AG08396 (cell line): Measurements from ENCODE around the gene FOSB.

Experiments
- DNase-seq: peaks from one replicate; pipeline ENCODE4 v3.0.0; 2012; ENCODE audit warnings: low spot score, mixed read lengths

The FOSB gene

GRCh38 chr19:45485305-45486077, 17.7 kb downstream of the FOSB start:
- peak; percentile 89 for DNase-seq

GRCh38 chr19:45488708-45489107, 20.9 kb downstream of the FOSB start:
- no peak for DNase-seq

DNA sequence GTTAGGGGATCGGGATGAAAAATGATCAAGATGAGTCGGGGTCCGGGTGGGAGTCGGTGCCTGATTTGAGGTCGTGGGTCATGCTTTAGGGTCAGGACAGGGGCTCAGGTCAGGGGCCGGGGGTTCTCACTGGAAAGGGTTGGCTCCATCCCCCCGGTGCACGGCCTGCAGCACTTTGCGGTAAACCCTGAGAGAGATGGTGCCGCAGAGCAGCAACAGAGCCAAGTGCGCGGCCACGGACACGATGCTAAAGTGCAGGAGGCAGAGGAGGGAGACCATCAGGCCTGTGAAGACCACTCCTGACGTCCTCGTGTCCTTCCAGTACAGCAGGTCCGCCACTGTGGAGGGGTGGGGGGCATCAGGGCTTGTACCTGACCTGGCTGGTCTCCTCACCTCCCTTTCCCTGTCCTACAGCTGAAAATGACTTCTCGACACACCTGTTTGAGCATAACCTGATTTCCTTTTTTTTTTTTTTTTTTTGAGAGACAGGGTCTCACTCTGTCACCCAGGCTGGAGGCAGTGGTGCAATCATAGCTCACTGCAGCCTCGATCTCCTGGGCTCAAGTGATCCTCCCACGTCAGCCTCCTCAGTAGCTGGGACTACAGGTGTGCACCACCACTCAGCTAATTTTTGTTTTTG, 21.5 kb downstream of the FOSB start:
- no peak for DNase-seq

- DNase-seq, result no peak
Observed at GRCh38 chr19:45492137-45492626, 24.4 kb downstream of the FOSB start.

DNA sequence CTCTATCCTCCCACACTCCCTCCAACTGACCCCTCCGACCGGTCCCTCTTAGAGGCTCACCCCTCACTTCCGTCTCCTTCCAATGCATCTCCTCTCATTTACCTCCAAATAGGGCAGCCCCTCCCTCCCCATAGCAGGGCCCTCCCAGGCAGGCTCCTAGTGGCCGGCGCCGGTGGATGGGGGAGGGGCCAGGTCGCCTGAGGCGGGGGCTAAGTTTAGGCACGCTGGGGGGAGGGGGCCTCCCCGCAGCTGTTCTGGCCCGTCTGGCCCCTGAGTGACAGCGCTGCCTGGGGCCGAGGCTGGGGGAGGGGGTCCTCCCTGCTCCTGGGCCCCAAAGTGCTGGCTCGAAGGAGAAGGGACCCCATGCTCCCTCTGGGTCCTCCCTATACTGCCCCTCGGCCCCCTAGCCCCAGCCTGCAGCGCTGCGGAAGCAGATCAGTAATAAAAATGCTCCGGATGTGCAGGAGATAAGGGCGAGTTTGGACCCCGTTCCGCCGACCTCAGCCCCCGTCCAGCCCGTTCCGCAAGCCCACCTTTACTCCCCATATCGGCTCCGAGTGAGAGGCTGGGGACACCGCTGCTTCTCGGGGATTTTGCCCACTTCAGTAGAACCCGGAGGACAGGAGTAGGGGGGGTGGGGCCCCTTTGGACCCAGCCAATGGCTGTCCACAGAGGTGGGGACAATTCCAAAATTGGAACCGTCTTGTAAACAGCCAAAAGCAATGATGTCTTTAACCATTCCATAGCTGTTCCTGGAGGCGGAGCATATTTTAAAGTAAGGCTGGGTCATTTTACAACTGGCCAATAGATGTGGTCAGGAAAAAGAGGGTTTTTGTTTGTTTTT, 25.1 kb downstream of the FOSB start:
- peak; percentile 85 for DNase-seq

GRCh38 chr19:45494261-45494916, 26.6 kb downstream of the FOSB start:
- DNase-seq, result no peak

- no peak for DNase-seq
Observed at GRCh38 chr19:45495178-45495577, 27.4 kb downstream of the FOSB start.

DNA sequence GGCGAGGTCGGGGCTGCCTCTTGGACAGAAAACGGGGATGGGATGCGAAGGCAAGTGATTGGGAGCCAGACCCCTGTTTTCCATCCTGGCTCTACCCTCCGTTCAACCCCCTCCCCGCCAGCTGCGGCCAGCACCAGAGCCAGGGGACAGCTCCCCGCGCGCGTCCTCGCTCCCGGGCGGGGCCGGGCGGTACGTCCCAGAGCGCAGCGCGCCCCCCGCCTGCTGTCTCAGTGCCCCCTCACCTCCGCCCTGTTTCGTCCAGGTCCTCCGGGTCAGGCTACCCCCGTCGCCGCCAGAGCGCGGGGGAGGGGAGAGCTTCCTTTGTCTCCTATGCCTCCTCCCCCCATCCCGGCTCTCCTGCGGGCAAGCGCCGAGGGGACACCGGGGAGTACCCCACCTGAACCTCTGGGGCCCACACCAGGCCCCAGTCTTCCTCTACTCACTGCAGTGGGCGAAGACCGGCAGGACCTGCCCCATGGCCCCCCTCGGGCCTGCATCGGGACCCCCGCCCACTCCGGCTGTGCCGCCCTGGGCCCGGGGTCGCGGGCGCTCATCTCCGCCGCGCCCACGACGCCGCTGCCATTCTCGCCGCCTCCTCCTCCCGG, 28.7 kb downstream of the FOSB start:
- DNase-seq, result peak; percentile 55

DNA sequence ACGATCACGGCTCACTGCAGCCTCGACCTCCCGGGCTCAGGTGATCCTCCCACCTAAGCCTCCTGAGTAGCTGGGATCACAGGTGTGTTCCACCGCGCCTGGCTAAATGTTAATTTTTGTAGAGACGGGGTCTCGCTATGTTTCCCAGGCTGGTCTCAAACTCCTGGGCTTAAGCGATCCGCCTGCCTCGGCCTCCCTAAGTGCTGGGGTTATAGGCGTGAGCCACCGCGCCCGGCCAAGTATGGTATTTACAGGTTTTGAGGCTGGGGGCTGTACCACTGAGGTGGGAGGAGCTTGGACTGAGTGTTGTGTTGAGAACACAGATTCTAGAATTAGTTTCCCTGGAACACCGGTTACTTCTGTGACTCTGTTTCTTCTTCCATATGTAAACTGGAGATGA, 30.0 kb downstream of the FOSB start:
- no peak for DNase-seq

- peak; percentile 47 for DNase-seq
Observed at GRCh38 chr19:45498411-45499195, 30.8 kb downstream of the FOSB start, which contains the start of gene PPM1N. Gene PPM1N, plus strand, starts transcription at chr19:45498443. Its CDS starts 30 bp downstream, at chr19:45498473.

- DNase-seq, result peak; percentile 40
Observed at GRCh38 chr19:45499196-45500180, 31.7 kb downstream of the FOSB start.

GRCh38 chr19:45500918-45501729, 33.3 kb downstream of the FOSB start:
- DNase-seq, result no peak

DNA sequence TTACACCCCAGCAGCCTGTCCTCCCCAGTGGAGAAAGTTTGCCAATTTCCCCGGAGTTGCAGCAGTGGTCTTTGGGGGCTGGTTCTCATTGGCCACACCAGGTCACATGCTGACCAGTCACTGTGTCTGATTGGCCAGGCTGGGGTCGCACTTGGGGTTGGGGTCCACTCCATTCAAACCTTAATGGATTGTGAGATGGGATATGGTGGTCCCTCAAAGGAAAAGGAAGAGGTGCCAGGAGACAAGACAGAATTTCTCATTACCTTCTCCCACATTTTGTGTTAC, 33.9 kb downstream of the FOSB start:
- DNase-seq, result no peak

DNA sequence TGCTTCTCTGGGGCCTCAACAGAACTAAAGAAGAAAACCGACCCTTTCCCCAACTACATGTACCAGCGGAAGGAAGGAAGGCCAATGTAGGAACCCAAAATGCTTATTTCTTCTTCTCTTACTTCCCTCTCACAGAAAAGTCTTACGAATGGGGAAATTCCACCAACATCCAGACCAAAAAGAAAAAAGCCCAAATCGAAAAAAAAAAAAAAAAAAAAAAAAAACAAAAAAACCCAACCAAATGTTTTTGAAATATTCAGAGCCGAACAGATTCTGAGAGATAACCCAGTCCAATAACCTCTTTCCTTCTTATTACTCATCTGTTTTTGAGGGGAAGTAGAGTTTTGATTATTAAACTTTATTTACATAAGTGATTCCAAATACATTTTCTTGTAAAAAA, 34.3 kb downstream of the FOSB start:
- no peak for DNase-seq

GRCh38 chr19:45503909-45504308, 36.1 kb downstream of the FOSB start:
- no peak for DNase-seq

- DNase-seq, result no peak
Observed at GRCh38 chr19:45505151-45505995, 37.6 kb downstream of the FOSB start.

- no peak for DNase-seq
Observed at GRCh38 chr19:45505996-45506245, 38.1 kb downstream of the FOSB start.
